Gastrocnemius medialis (tissue), 4 donors: Measurements from ENCODE around the gene RSAD1. TPM values are rescaled to one million over a fixed set of nuclear protein-coding genes. Genes with fewer than 3 reads are reported as not detected.

Source experiments
- ATAC-seq, 2 donors: fragments of 150-250 bp; one replicate each; pipeline ENCODE4 v1.9.1; 2016
- DNase-seq, 2 donors: peaks; one replicate each; pipeline ENCODE4 v3.0.0-alpha.2; 2019
- H3K27ac ChIP-seq, 4 donors: fragments of 200-600 bp; sonication (generic); 1 replicate in 1 of 4; 2 replicates in 3 of 4; pipeline ENCODE4 v1.5.1; 2016 to 2018; ENCODE audit warnings: mild to moderate bottlenecking in 2 of 4, moderate library complexity in 1 of 4
- H3K27me3 ChIP-seq, 3 donors: fragments of 200-600 bp; sonication (generic) in 2 of 3; 1 replicate in 1 of 3; 2 replicates in 2 of 3; pipeline versions ENCODE4 v1.5.1 to v1.6.0; 2016 to 2019; ENCODE audit warnings: mild to moderate bottlenecking in 1 of 3, moderate library complexity in 1 of 3
- H3K36me3 ChIP-seq, 2 donors: fragments of 200-600 bp; sonication (generic) in 1 of 2; one replicate each; pipeline ENCODE4 v1.5.1; 2017 to 2018
- H3K4me1 ChIP-seq, 2 donors: fragments of 200-600 bp; sonication (generic) in 1 of 2; one replicate each; pipeline ENCODE4 v1.5.1; 2016 to 2017; ENCODE audit warnings: mild to moderate bottlenecking in 2 of 2
- H3K4me3 ChIP-seq, 4 donors: fragments of 200-600 bp; sonication (generic) in 3 of 4; 1 replicate in 1 of 4; 2 replicates in 3 of 4; pipeline ENCODE4 v1.5.1; 2016 to 2019; ENCODE audit warnings: mild to moderate bottlenecking in 2 of 4
- H3K9me3 ChIP-seq, 3 donors: fragments of 200-600 bp; sonication (generic) in 2 of 3; 1 replicate in 1 of 3; 2 replicates in 2 of 3; pipeline ENCODE4 v1.5.1; 2016 to 2019
- POLR2A ChIP-seq, 2 donors: fragments of 450-650 bp; IDR thresholded peaks; one replicate each; pipeline ENCODE4 v1.6.1; 2017; ENCODE audit warnings: antibody characterized with exemption in 2 of 2, mild to moderate bottlenecking in 2 of 2, moderate library complexity in 2 of 2
- in situ Hi-C, 4 donors: fragments of 200-750 bp; cut with MboI; loops; one replicate each; pipeline versions ENCODE4 v1.15.0 to v1.8.0; 2017; ENCODE audit warnings: low sequenced_read_pairs in 4 of 4
- intact Hi-C: fragments of 100-400 bp; cut with DNase I; formaldehyde crosslinking; loops from one replicate; pipeline ENCODE4 v1.15.1; 2023; ENCODE audit warnings: low total_unique reads
- total RNA-seq, 4 donors: library from RNA; depleted of rRNA; stranded (reverse); fragments of >200 nt; gene quantifications; one replicate each; pipeline versions ENCODE4 v1.1.0 to v1.2.3, GENCODE V29; 2016
- TF ChIP-seq, protein P1 (sequence below), 5 experiments: fragments of 450-650 bp in 3 of 5; fragments of 200-600 bp in 2 of 5; sonication (generic) in 2 of 5; IDR thresholded peaks in 4 of 5; conservative IDR thresholded peaks in 1 of 5; 1 replicate in 4 of 5; 2 replicates in 1 of 5; pipeline ENCODE4 v1.5.1; 2016 to 2019; ENCODE audit warnings: antibody characterized with exemption in 5 of 5, mild to moderate bottlenecking in 3 of 5, moderate library complexity in 3 of 5

The RSAD1 gene
- total RNA-seq, 4 donors from 2014 or later, result 27.1 to 67.4 (median 52.7) TPM

- Histone ChIP-seq H3K36me3 (no peaks in the 10 kb centered on the region), H3K4me1 (peaks cover 37 to 38% of the 10 kb centered on the region in 2 donors), H3K27ac (peak overlapping the region in 2 of 4 donors; percentile 95 to 96), H3K4me3 (no peak overlapping the region), H3K9me3 (no peaks in the 10 kb centered on the region), H3K27me3 (no peaks in the 10 kb centered on the region)
- ATAC-seq (no peak), DNase-seq (no peak)
- TF ChIP-seq, protein P1, sequence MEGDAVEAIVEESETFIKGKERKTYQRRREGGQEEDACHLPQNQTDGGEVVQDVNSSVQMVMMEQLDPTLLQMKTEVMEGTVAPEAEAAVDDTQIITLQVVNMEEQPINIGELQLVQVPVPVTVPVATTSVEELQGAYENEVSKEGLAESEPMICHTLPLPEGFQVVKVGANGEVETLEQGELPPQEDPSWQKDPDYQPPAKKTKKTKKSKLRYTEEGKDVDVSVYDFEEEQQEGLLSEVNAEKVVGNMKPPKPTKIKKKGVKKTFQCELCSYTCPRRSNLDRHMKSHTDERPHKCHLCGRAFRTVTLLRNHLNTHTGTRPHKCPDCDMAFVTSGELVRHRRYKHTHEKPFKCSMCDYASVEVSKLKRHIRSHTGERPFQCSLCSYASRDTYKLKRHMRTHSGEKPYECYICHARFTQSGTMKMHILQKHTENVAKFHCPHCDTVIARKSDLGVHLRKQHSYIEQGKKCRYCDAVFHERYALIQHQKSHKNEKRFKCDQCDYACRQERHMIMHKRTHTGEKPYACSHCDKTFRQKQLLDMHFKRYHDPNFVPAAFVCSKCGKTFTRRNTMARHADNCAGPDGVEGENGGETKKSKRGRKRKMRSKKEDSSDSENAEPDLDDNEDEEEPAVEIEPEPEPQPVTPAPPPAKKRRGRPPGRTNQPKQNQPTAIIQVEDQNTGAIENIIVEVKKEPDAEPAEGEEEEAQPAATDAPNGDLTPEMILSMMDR (IDR thresholded peaks at IDR 0.05 in 4 of 5, conservative IDR thresholded peaks at IDR 0.05 in 1 of 5), result no peak
- TF ChIP-seq POLR2A (IDR thresholded peaks at IDR 0.05), result no peak
- intact Hi-C loops (loop anchor here (10.0 kb wide), 1 partner anchor 478 kb away; no protein-coding TSS in a partner anchor), in situ Hi-C loops (loop anchor here in 2 of 4 donors (10.0 to 25.0 kb wide), 2 partner anchors 52 to 89 kb away; partner anchors contain the start of genes ACSF2 (in 1 of the 2) and LRRC59 (in 1 of the 2))
Observed at GRCh38 chr17:50476545-50477315, 1.9 kb upstream of the RSAD1 start.

- in situ Hi-C loops (loop anchor here in 2 of 4 donors (10.0 to 25.0 kb wide), 2 partner anchors 53 to 91 kb away; partner anchors contain the start of genes ACSF2 (in 1 of the 2) and LRRC59 (in 1 of the 2)), intact Hi-C loops (loop anchor here (2.0 to 10.0 kb wide), 4 partner anchors 51 to 477 kb away; partner anchors contain the start of genes ACSF2, EME1 and MRPL27)
- peak overlapping the region; percentile 72 to 91 (median 82) for H3K4me3 ChIP-seq
- H3K27me3 ChIP-seq, result no peaks in the 10 kb centered on the region
- TF ChIP-seq, protein P1 (IDR thresholded peaks at IDR 0.05 in 4 of 5, conservative IDR thresholded peaks at IDR 0.05 in 1 of 5), result no peak
- TF ChIP-seq POLR2A (IDR thresholded peaks at IDR 0.05), result no peak
- peak overlapping the region; percentile 95 to 98 (median 97) for H3K27ac ChIP-seq
- DNase-seq, result no peak
- peaks cover 0 to 4% of the 10 kb centered on the region in 2 donors for H3K36me3 ChIP-seq
- H3K9me3 ChIP-seq, result no peaks in the 10 kb centered on the region
- no peak for ATAC-seq
- H3K4me1 ChIP-seq, result peaks cover 30 to 39% of the 10 kb centered on the region in 2 donors
Observed at GRCh38 chr17:50477976-50478375, 684 bp upstream of the RSAD1 start.

DNA sequence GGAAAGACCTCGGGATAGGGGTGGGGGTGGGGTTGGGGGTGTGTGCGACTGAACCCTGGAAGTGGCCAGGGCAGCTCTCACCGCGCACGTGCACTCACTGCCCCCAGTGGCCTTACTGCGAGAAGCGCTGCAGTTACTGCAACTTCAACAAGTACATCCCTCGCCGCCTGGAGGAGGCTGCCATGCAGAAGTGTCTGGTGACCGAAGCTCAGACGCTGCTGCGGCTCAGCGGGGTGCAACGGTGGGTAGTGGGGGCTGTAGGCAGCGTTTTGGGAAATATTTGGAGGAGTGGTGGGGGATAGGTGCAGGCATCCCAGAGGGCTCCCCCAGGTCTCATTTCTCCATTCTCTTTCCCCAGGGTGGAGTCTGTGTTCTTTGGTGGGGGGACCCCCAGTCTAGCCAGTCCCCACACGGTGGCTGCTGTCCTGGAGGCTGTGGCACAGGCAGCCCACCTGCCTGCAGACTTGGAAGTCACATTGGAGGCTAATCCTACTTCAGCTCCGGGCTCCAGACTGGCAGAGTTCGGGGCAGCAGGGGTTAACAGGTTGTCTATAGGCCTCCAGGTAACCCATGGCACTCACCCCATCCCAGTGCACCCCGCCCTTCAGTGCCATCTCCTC, 972 bp downstream of the RSAD1 start:
- no peaks in the 10 kb centered on the region for H3K9me3 ChIP-seq
- intact Hi-C loops (loop anchor here (2.0 to 10.0 kb wide), 6 partner anchors 53 to 475 kb away; partner anchors contain the start of genes ACSF2, ANKRD40, EME1 and MRPL27), in situ Hi-C loops (loop anchor here in 2 of 4 donors (10.0 to 25.0 kb wide), 3 partner anchors 55 to 225 kb away; partner anchors contain the start of genes ACSF2 (in 1 of the 2), ANKRD40 (in 1 of the 2) and LRRC59 (in 1 of the 2))
- H3K27ac ChIP-seq, result peak overlapping the region; percentile 95 to 98 (median 97)
- H3K4me1 ChIP-seq, result peaks cover 32 to 36% of the 10 kb centered on the region in 2 donors
- no peaks in the 10 kb centered on the region for H3K27me3 ChIP-seq
- peaks cover 0 to 19% of the 10 kb centered on the region in 2 donors for H3K36me3 ChIP-seq
- TF ChIP-seq, protein P1 (IDR thresholded peaks at IDR 0.05 in 4 of 5, conservative IDR thresholded peaks at IDR 0.05 in 1 of 5), result peak; percentile 21 to 69 (median 51)
- TF ChIP-seq POLR2A (IDR thresholded peaks at IDR 0.05), result no peak
- DNase-seq (peak; percentile 75 to 88), ATAC-seq (peak; percentile 52 to 56)
- H3K4me3 ChIP-seq, result peak overlapping the region; percentile 72 to 91 (median 82)

GRCh38 chr17:50480142-50480764, 1.6 kb downstream of the RSAD1 start:
- peaks cover 32 to 36% of the 10 kb centered on the region in 2 donors for H3K4me1 ChIP-seq
- DNase-seq (no peak), ATAC-seq (no peak)
- no peaks in the 10 kb centered on the region for H3K27me3 ChIP-seq
- in situ Hi-C loops, result loop anchor here in 2 of 4 donors (10.0 to 25.0 kb wide), 2 partner anchors 93 to 225 kb away; partner anchors contain the start of genes ANKRD40 (in 1 of the 2) and LRRC59 (in 1 of the 2)
- intact Hi-C loops, result loop anchor here (5.0 to 10.0 kb wide), 2 partner anchors 118 to 225 kb away; partner anchors contain the start of gene ANKRD40
- H3K9me3 ChIP-seq, result no peaks in the 10 kb centered on the region
- peaks cover 0 to 25% of the 10 kb centered on the region in 2 donors for H3K36me3 ChIP-seq
- peak overlapping the region; percentile 95 to 98 (median 97) for H3K27ac ChIP-seq
- peak overlapping the region in 2 of 4 donors; percentile 72 to 91 for H3K4me3 ChIP-seq
- TF ChIP-seq, protein P1 (IDR thresholded peaks at IDR 0.05 in 4 of 5, conservative IDR thresholded peaks at IDR 0.05 in 1 of 5), result no peak
- TF ChIP-seq POLR2A (IDR thresholded peaks at IDR 0.05), result no peak
